GM18505 (cell line): ENCODE results near the gene HCN4.

ENCODE experiments used
- ATAC-seq: cut with Tn5 transposase; IDR thresholded peaks from one replicate; pipeline ENCODE4 v1.9.1; 2021; ENCODE audit not compliant: unreplicated experiment
- POLR2A ChIP-seq: IDR thresholded peaks from 4 replicates; pipeline ENCODE4 v1.6.1; 2011; ENCODE audit warnings: borderline replicate concordance; ENCODE audit not compliant: insufficient read depth, insufficient read length; ENCODE audit errors: extremely low read depth

HCN4 gene

DNA sequence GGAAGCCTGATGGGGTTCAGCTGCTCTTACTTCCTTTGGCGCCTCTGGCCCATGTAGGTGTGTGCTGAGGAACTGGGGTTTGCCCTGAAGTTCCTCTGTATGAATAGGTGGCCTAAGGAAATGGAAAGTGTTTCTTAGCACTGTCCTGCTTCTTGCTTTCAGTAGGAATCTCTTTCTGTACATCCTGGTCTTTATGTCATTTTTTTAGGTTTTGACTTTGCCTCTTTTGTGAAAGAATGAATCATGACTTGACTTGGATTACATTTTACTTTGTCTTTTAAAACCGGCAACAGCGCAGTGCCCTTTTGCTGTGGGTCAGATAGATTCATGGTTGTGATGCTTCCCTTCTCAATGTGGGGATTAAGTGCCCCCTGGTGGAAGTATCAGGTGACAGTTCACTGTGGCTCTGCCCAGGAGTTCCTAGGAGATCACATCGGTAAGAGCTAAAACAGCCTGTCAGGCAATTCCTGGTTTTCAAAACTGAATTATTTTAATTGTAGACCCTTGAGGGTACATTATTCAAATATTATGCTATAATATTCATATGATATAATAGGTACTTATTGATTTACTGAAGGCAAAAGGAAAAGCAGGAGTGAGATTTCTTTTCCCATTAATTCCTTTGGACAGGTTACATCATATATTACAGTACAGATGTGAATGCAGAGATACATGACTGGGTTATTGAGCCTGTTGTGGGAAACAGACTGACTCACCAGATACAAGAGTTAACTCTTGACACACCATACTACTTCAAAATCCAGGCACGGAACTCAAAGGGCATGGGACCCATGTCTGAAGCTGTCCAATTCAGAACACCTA lies 95.4 kb downstream of the HCN4 start:
- TF ChIP-seq POLR2A, result no peak

DNA sequence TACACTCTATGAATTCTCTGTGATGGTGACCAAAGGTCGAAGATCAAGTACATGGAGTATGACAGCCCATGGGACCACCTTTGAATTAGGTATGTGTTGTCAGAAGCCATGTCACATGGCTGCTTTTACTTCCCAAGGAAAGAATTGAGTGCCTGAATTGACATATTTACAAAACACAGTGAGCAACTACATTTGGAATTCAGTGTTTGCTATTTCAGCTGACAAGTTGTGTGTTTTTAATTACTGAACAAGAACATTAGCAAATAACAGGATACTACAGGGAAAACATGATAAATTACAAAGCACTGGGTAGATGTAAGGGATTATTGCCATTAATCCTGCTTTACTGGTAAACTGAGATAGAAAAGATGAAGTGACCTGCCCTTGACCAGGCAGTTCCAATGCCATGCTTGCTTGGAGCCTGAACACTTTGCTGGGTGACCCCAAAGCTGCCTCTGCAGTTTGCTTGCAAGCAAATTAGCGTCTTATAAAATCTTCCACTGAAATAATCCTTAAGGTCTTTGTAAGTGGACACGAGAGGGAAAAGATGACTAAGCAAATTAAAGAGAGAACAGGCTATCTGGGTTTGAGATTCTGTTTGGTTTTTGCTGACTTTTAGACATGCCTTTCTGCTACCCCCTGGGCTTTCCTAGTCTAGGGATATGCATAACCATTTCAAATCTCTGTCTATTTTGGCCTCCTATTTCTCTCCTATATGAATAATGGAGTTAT lies 98.2 kb downstream of the HCN4 start:
- ATAC-seq, result no peak
- TF ChIP-seq POLR2A, result no peak

More for the DNA sequence above, 95.4 kb downstream of the HCN4 start:
- ATAC-seq, result no peak
